H1 (cell line): ENCODE measurements around the gene CAPN6. TPM values are rescaled to one million over a fixed set of nuclear protein-coding genes. Genes with fewer than 3 reads are reported as not detected.

Experiments used
- BACH1 ChIP-seq: IDR thresholded peaks from 2 replicates; pipeline ENCODE4 v1.6.1; 2012; ENCODE audit warnings: low read length, improper control_type of control experiment
- EGR1 ChIP-seq: IDR thresholded peaks from 2 replicates; pipeline ENCODE4 v1.6.1; 2011; ENCODE audit warnings: low read depth, low read length, borderline replicate concordance
- JUN ChIP-seq: IDR thresholded peaks from 2 replicates; pipeline ENCODE4 v1.6.1; 2011; ENCODE audit warnings: low read depth, mild to moderate bottlenecking, improper control_type of control experiment, low read length
- SP2 ChIP-seq: IDR thresholded peaks from 2 replicates; pipeline ENCODE4 v1.6.1; 2012; ENCODE audit warnings: mild to moderate bottlenecking, low read length, inconsistent platforms
- polyA plus RNA-seq, 7 experiments: library from polyadenylated mRNA; depleted of rRNA in 3 of 7; stranded (reverse) in 5 of 7; unstranded in 2 of 7; fragments of >200 nt in 5 of 7; fragments of 200-250 nt in 2 of 7; gene quantifications; 1 replicate in 5 of 7; 2 replicates in 1 of 7; 4 replicates in 1 of 7; pipeline versions ENCODE4 v1.2.1 to v1.2.3, GENCODE V29; 2011 to 2013; ENCODE audit warnings: missing spikeins in 2 of 7, mixed read lengths in 2 of 7
- total RNA-seq: library from RNA; stranded (reverse); fragmentation: NEBNext Ultra II Directional; extraction: Animal tissue kit (Norgen Biotek cat#: 25700); gene quantifications from 2 replicates; pipeline ENCODE4 v1.2.1, GENCODE V29; 2021

CAPN6 gene
- total and polyA plus RNA-seq, 2 of the 8 experiments (the other 6 are each of a cell fraction or from before 2014, with no cell fraction given): 5.3 to 10.6 TPM

DNA sequence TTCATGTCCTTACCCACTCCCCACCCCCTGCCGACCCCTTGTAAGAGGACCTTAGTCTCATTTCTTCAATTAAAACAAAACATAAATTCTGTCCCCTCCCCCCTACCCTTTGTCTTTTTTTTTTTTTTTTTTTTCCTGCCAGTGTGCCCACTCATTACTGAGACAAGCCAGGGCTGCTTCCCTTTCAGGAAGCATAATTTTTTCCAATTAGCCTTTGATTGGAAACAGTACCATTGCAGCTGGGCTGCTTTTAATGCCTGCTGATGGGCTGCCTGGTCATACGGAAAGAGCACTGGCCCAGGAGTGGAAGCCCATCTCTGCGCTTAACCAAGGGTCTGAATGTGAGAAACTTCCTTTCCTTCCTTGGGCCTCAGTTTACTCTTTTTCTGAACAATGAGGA is 18.6 kb upstream of the CAPN6 start (continued):
- TF ChIP-seq JUN: no peak
- TF ChIP-seq BACH1: no peak
- TF ChIP-seq EGR1: no peak
- no peak for TF ChIP-seq SP2
